Heart right ventricle (tissue), 16 donors: ENCODE measurements around the gene KRT15. TPM values are rescaled to one million over a fixed set of nuclear protein-coding genes. Genes with fewer than 3 reads are reported as not detected.

ENCODE experiments used
- ATAC-seq, 8 donors: fragments of 200-7000 bp; cut with Tn5 transposase; one replicate each; pipeline ENCODE4 v1.9.1; 2020; ENCODE audit warnings: mild to moderate bottlenecking in 8 of 8, moderate library complexity in 8 of 8, moderate number of reproducible peaks in 1 of 8
- DNase-seq, 2 donors: peaks; one replicate each; pipeline ENCODE4 v3.0.0-alpha.2; 2020
- H3K27ac ChIP-seq, 10 donors: fragments of 200-600 bp; sonication (generic) in 2 of 10; one replicate each; pipeline versions ENCODE4 v1.5.0 to v1.8.0; 2020 to 2022; ENCODE audit warnings: mild to moderate bottlenecking in 3 of 10
- H3K27me3 ChIP-seq, 7 donors: fragments of 200-600 bp; one replicate each; pipeline ENCODE4 v1.8.0; 2021 to 2022; ENCODE audit warnings: mild to moderate bottlenecking in 2 of 7
- H3K36me3 ChIP-seq, 9 donors: fragments of 200-600 bp; sonication (generic) in 1 of 9; one replicate each; pipeline versions ENCODE4 v1.5.0 to v1.8.0; 2020 to 2022; ENCODE audit warnings: mild to moderate bottlenecking in 2 of 9
- H3K4me1 ChIP-seq, 9 donors: fragments of 200-600 bp; sonication (generic) in 1 of 9; one replicate each; pipeline versions ENCODE4 v1.5.0 to v1.8.0; 2020 to 2022; ENCODE audit warnings: mild to moderate bottlenecking in 4 of 9
- H3K4me3 ChIP-seq, 10 donors: fragments of 200-600 bp; sonication (generic) in 2 of 10; one replicate each; pipeline versions ENCODE4 v1.5.0 to v1.8.0; 2020 to 2022; ENCODE audit warnings: mild to moderate bottlenecking in 7 of 10, moderate library complexity in 2 of 10
- H3K9me3 ChIP-seq, 11 donors: fragments of 200-600 bp in 10 of 11; sonication (generic) in 2 of 11; one replicate each; pipeline versions ENCODE4 v1.5.0 to v1.8.0; 2013 to 2022; ENCODE audit warnings: mild to moderate bottlenecking in 2 of 11, control low read depth in 1 of 11, moderate library complexity in 1 of 11
- WGBS, 2 donors: extraction: QIAGEN DNeasy Blood & Tissue Kit; methylation state at CpG; one replicate each; pipeline ENCODE4 v1.1.7; 2013; ENCODE audit warnings: inconsistent platforms in 1 of 2; 5-methylcytosine and 5-hydroxymethylcytosine counted together
- intact Hi-C, 10 donors: fragments of 100-400 bp; cut with DNase I; formaldehyde crosslinking; loops; one replicate each; pipeline versions ENCODE4 v1.11.1 to v1.14.2; 2022
- polyA plus RNA-seq, 2 donors: library from polyadenylated mRNA; stranded (reverse); fragments of 200-250 nt; gene quantifications; one replicate each; pipeline ENCODE4 v1.2.3, GENCODE V29; 2013
- total RNA-seq, 10 donors: library from RNA; stranded (reverse); fragmentation: NEBNext Ultra II Directional in 3 of 10; extraction: Animal tissue kit (Norgen Biotek cat#: 25700) in 3 of 10; gene quantifications; one replicate each; pipeline versions ENCODE4 v1.2.1 to v1.2.4, GENCODE V29; 2021 to 2023
- TF ChIP-seq, protein P1 (sequence below), 9 donors: fragments of 200-600 bp; sonication (generic) in 2 of 9; IDR thresholded peaks; one replicate each; pipeline versions ENCODE4 v1.5.0 to v1.8.0; 2021 to 2022; ENCODE audit warnings: antibody characterized with exemption in 9 of 9, mild to moderate bottlenecking in 5 of 9, moderate library complexity in 1 of 9
- donor health status: Arrhythmogenic right ventricular cardiomyopathy.
- donor health status: ischemic (EF 13 %, LVEDD 7.1; RV severe dilation, severe dysfunction).
- donor health status: healthy with polysubstance abuse.
- donor health status: DM: no; HTN: yes; CAD: no.
- donor health status: DM: no; HTN: no; CAD: no.
- donor health status: ischemic (EF 25% LVEDD 6.9; RV normal size, moderate dysfunction).
- donor health status: ischemic (EF 25% LVEDD 5.7; RV mildly dilated, moderate dysfunction).
- donor health status: healthy.
- donor health status: DM: yes; HTN: yes; CAD: no.
- donor health status: Ischemic cardiomyopathy.
- donor health status: ischemic (EF 35%, LVEDD 5.7; RV mildly dilated, moderate dysfunction).
- donor health status: nonischemic (EF 11% LVEDD 7.7; RV severe dilation, severe dysfunction).
- donor health status: DM: yes; HTN: yes; CAD: no.
- donor health status: PGD.
- donor health status: ischemic (EF 29% LVEDD 5.4; RV normal size, mild dysfunction).
- donor health status: nonischemic (EF 23%, LVEDD 6.1; RV moderate dilation, normal function).

The KRT15 gene
- total and polyA plus RNA-seq, 12 donors: 0.07 to 0.22 TPM; not detected in 10

DNA sequence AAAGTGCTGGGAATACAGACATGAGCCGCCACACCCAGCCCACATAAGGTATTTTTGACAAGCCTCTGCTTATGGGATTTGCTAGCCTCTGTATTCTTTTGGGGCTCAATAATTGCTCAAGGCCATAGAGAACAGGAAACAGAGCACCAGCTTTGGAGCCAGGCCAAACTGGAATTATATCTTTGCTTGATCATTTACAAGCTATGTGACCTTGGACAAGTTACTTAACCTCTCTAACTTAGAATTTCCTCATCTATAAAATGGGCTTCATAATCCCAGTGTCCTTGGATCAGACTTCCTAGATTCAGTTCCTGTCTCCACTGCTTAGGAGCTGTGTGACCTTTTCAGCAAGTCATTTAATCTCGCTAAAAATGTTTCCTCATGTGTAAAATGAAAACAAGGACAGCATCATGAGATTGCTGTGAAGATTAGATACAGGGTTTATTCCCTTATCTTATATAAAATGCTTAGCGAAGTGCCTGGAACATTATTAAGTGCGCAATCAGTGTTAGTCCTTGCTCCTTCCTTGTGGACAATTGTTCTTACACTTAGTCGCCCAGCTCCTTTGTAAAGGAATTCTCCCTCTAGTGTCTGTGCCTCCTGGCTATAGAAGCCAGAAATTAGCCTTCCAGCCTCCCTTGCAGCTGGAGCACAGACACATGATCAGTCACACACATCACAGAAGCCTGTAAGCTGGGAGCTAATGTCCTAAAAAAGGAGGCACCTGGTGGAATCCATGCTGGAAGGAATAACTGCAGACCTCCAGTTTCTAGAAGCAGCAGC, 36.6 kb upstream of the KRT15 start:
- DNase-seq: no peak
- Histone ChIP-seq H3K27me3 (peaks cover 6 to 63% (median 38%) of the 10 kb centered on the region in 7 donors), H3K27ac (no peak overlapping the region), H3K4me3 (no peak overlapping the region), H3K36me3 (no peaks in the 10 kb centered on the region), H3K4me1 (no peaks in the 10 kb centered on the region), H3K9me3 (no peaks in the 10 kb centered on the region)
- intact Hi-C loops: no loop called here
- ATAC-seq: no peak
- TF ChIP-seq, protein P1, sequence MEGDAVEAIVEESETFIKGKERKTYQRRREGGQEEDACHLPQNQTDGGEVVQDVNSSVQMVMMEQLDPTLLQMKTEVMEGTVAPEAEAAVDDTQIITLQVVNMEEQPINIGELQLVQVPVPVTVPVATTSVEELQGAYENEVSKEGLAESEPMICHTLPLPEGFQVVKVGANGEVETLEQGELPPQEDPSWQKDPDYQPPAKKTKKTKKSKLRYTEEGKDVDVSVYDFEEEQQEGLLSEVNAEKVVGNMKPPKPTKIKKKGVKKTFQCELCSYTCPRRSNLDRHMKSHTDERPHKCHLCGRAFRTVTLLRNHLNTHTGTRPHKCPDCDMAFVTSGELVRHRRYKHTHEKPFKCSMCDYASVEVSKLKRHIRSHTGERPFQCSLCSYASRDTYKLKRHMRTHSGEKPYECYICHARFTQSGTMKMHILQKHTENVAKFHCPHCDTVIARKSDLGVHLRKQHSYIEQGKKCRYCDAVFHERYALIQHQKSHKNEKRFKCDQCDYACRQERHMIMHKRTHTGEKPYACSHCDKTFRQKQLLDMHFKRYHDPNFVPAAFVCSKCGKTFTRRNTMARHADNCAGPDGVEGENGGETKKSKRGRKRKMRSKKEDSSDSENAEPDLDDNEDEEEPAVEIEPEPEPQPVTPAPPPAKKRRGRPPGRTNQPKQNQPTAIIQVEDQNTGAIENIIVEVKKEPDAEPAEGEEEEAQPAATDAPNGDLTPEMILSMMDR (IDR thresholded peaks at IDR 0.05): no peak
- WGBS, 2 donors: 70 to 74% methylated on average over 5 of the region's 5 CpGs

- intact Hi-C loops: loop anchor here in 3 of 10 donors (5.0 kb wide), 2 partner anchors 98 to 108 kb away; no protein-coding TSS in a partner anchor
- TF ChIP-seq, protein P1 (IDR thresholded peaks at IDR 0.05): no peak
- peak in 1 of 8 donors; percentile 34 for ATAC-seq
- no peaks in the 10 kb centered on the region for H3K9me3 ChIP-seq
- WGBS, 2 donors: 68 to 70% methylated on average over 8 of the region's 8 CpGs
- H3K36me3 ChIP-seq: no peaks in the 10 kb centered on the region
- H3K4me1 ChIP-seq: peaks cover 0 to 5% (median 2%) of the 10 kb centered on the region in 9 donors
- H3K4me3 ChIP-seq: no peak overlapping the region
- no peak overlapping the region for H3K27ac ChIP-seq
- no peak for DNase-seq
- peaks cover 6 to 53% (median 27%) of the 10 kb centered on the region in 7 donors for H3K27me3 ChIP-seq
These were observed 35.4 kb upstream of the KRT15 start for GRCh38 chr17:41553987-41554680.

DNA sequence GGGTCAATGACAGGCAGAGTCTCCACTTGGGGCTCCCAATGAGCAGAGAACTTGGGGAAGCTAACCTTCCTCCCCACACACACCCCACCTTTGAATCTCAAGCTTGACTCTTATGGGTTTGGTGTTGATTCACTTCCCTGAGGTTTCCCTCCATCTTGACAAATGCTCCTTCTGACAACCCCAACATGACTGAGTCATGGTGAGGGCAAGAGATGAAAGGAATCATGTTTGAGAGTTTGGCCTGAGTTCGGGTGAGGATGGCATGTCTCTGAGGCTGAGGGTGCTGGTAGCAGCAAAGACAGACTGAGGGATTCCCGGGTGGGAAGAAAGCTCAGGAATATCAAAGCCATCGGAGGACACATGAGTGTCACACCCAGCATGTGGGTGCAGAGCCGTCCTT, 34.5 kb upstream of the KRT15 start:
- no peak for ATAC-seq
- WGBS, 2 donors: 82 to 86% methylated on average over 4 of the region's 4 CpGs
- H3K36me3 ChIP-seq: no peaks in the 10 kb centered on the region
- peaks cover 0 to 15% (median 11%) of the 10 kb centered on the region in 9 donors for H3K4me1 ChIP-seq
- no peak overlapping the region for H3K4me3 ChIP-seq
- no peaks in the 10 kb centered on the region for H3K9me3 ChIP-seq
- peaks cover 2 to 53% (median 26%) of the 10 kb centered on the region in 7 donors for H3K27me3 ChIP-seq
- H3K27ac ChIP-seq: no peak overlapping the region
- intact Hi-C loops: loop anchor here in 3 of 10 donors (5.0 kb wide), 2 partner anchors 99 to 109 kb away; no protein-coding TSS in a partner anchor
- TF ChIP-seq, protein P1 (IDR thresholded peaks at IDR 0.05): no peak
- no peak for DNase-seq

GRCh38 chr17:41552455-41552854, 33.8 kb upstream of the KRT15 start:
- no peak for ATAC-seq
- WGBS, 2 donors: 82 to 85% methylated on average over 5 of the region's 5 CpGs
- intact Hi-C loops: loop anchor here in 3 of 10 donors (5.0 kb wide), 2 partner anchors 100 to 110 kb away; no protein-coding TSS in a partner anchor

More at GRCh38 chr17:41552455-41552854, 33.8 kb upstream of the KRT15 start:
- no peak for DNase-seq
- Histone ChIP-seq H3K4me3 (no peak overlapping the region), H3K27me3 (peaks cover 0 to 56% (median 21%) of the 10 kb centered on the region in 7 donors), H3K27ac (no peak overlapping the region), H3K4me1 (peaks cover 0 to 21% (median 16%) of the 10 kb centered on the region in 9 donors), H3K9me3 (no peaks in the 10 kb centered on the region), H3K36me3 (no peaks in the 10 kb centered on the region)
- TF ChIP-seq, protein P1 (IDR thresholded peaks at IDR 0.05): no peak
